K562 (cell line): ENCODE measurements around the gene ZNF180. TPM values are rescaled to one million over a fixed set of nuclear protein-coding genes. Genes with fewer than 3 reads are reported as not detected.

Experiments used
- ATF1 ChIP-seq, 2 experiments: fragments of 450-650 bp in 1 of 2; IDR thresholded peaks; 2 replicates each; pipeline ENCODE4 v1.6.1; 2016; ENCODE audit warnings: missing compliant biosample characterization in 1 of 2, missing genetic modification characterization in 1 of 2
- STAT5A ChIP-seq: IDR thresholded peaks from 2 replicates; pipeline ENCODE4 v1.6.1; 2012; ENCODE audit warnings: low read length, inconsistent platforms, borderline replicate concordance
- ZNF436 ChIP-seq: fragments of 250-450, 450-650 bp; sonication (Bioruptor Pico); formaldehyde crosslinking; IDR thresholded peaks from 2 replicates; pipeline ENCODE4 v1.7.0; 2020; ENCODE audit warnings: mild to moderate bottlenecking
- ZNF561 ChIP-seq: fragments of 450-650 bp; formaldehyde crosslinking; conservative IDR thresholded peaks from 2 replicates; pipeline ENCODE4 v1.4.0; 2020; ENCODE audit warnings: mild to moderate bottlenecking, moderate library complexity
- polyA plus RNA-seq, 8 experiments: library from polyadenylated mRNA; depleted of rRNA in 4 of 8; stranded (reverse) in 5 of 8; unstranded in 3 of 8; fragments of >200 nt; fragmentation: Nextera tagmentation in 2 of 8; fragmentation: Illumina TruSeq in 1 of 8; extraction: Ambion mirVana in 2 of 8; extraction: Trizol in 1 of 8; gene quantifications; 2 replicates each; pipeline versions ENCODE4 v1.2.1 to v1.2.3, GENCODE V29; 2011 to 2014; ENCODE audit warnings: inconsistent platforms in 1 of 8, missing spikeins in 1 of 8
- total RNA-seq, 7 experiments: library from RNA; depleted of rRNA in 6 of 7; stranded (reverse); fragments of >200 nt in 6 of 7; fragmentation: Illumina TruSeq in 2 of 7; extraction: Trizol in 2 of 7; gene quantifications; 2 replicates each; pipeline versions ENCODE4 v1.2.1 to v1.2.3, GENCODE V29; 2011 to 2021; ENCODE audit warnings: low replicate concordance in 1 of 7
- TF ChIP-seq, protein P1 (sequence below): IDR thresholded peaks from 2 replicates; pipeline ENCODE4 v1.6.1; 2012; ENCODE audit warnings: low read depth, low read length, improper control_type of control experiment, borderline replicate concordance
- TF ChIP-seq, protein P2 (sequence below): fragments of 250-450 bp; sonication (Bioruptor Pico); IDR thresholded peaks from 2 replicates; pipeline ENCODE4 v1.8.0; 2021; ENCODE audit warnings: moderate library complexity, mild to moderate bottlenecking, inconsistent platforms

Gene ZNF180
- total and polyA plus RNA-seq, 9 of the 15 experiments (the other 6 are each of a cell fraction or from before 2014, with no cell fraction given), result 1.8 to 8.7 (median 5.9) TPM

DNA sequence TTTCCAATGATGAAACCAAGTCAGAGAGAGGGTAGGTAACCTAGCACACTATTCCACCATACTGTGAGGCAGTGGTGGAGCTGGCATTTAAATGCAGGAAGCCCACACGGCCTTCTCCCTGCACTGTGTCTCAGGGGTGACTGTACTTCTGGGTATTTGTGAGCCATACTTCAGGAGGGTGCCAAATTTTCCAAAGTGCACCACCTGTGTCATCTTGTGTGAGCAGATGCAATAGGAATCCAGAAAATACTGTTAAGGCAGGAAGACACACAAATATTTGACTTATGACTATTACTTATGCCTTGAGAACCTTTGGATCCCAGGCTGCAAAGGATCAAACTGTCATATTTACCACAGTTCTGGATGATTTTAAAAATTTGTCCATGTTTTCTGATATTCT, 69.4 kb downstream of the ZNF180 start (continued):
- TF ChIP-seq, protein P1, sequence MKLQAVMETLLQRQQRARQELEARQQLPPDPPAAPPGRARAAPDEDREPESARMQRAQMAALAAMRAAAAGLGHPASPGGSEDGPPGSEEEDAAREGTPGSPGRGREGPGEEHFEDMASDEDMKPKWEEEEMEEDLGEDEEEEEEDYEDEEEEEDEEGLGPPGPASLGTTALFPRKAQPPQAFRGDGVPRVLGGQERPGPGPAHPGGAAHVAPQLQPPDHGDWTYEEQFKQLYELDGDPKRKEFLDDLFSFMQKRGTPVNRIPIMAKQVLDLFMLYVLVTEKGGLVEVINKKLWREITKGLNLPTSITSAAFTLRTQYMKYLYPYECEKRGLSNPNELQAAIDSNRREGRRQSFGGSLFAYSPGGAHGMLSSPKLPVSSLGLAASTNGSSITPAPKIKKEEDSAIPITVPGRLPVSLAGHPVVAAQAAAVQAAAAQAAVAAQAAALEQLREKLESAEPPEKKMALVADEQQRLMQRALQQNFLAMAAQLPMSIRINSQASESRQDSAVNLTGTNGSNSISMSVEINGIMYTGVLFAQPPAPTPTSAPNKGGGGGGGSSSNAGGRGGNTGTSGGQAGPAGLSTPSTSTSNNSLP, result no peak
- TF ChIP-seq STAT5A (no peak), ZNF436 (CRISPR knock-in tag) (no peak), ATF1 (CRISPR knock-in tag; IDR thresholded peaks at IDR 0.05) (no peak), ATF1 (tag; IDR thresholded peaks at IDR 0.05) (no peak), ZNF561 (no peak)
- TF ChIP-seq, protein P2, sequence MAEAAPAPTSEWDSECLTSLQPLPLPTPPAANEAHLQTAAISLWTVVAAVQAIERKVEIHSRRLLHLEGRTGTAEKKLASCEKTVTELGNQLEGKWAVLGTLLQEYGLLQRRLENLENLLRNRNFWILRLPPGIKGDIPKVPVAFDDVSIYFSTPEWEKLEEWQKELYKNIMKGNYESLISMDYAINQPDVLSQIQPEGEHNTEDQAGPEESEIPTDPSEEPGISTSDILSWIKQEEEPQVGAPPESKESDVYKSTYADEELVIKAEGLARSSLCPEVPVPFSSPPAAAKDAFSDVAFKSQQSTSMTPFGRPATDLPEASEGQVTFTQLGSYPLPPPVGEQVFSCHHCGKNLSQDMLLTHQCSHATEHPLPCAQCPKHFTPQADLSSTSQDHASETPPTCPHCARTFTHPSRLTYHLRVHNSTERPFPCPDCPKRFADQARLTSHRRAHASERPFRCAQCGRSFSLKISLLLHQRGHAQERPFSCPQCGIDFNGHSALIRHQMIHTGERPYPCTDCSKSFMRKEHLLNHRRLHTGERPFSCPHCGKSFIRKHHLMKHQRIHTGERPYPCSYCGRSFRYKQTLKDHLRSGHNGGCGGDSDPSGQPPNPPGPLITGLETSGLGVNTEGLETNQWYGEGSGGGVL (CRISPR knock-in tag), result no peak
- TF ChIP-seq, all 486 proteins: peak for 0

Other genes starting within 250 kb of the ZNF180 start
Only the 7 nearest of the 11 such genes appear.
- 0.45 and 0.68 TPM in 2 replicates for gene ZNF112, start 143.8 kb downstream of the ZNF180 start, total RNA-seq (2014; rRNA removed)
- gene ZNF112, start 143.8 kb downstream of the ZNF180 start, total RNA-seq (2014; rRNA removed; fragmentation: Illumina TruSeq; extraction: Trizol), result 0.84 and 0.89 TPM in 2 replicates
- 0.94 and 1.3 TPM in 2 replicates for gene ZNF112, start 143.8 kb downstream of the ZNF180 start, total RNA-seq (2015; rRNA removed; fragmentation: Illumina TruSeq; extraction: Trizol)
- 0.40 and 0.58 TPM in 2 replicates for gene ZNF112, start 143.8 kb downstream of the ZNF180 start, total RNA-seq (2021)
- gene ZNF112, start 143.8 kb downstream of the ZNF180 start, polyA plus RNA-seq (2011; rRNA removed), result 0.30 and 0.61 TPM in 2 replicates
- gene ZNF112, start 143.8 kb downstream of the ZNF180 start, polyA plus RNA-seq (2014; fragmentation: Illumina TruSeq; extraction: Trizol), result 0.62 and 0.95 TPM in 2 replicates
- under 1 TPM; 0.21 to 0.31 TPM for gene ZNF112, start 143.8 kb downstream of the ZNF180 start, polyA plus RNA-seq (2014; fragmentation: Nextera tagmentation; extraction: Ambion mirVana)
- gene ZNF112, start 143.8 kb downstream of the ZNF180 start, polyA plus RNA-seq (2014; rRNA removed), result 0.40 and 0.58 TPM in 2 replicates
- gene ZNF285, start 98.9 kb downstream of the ZNF180 start, total RNA-seq (2014; rRNA removed), result 0.33 and 0.50 TPM in 2 replicates
- 0.73 and 1.1 TPM in 2 replicates for gene ZNF285, start 98.9 kb downstream of the ZNF180 start, total RNA-seq (2014; rRNA removed; fragmentation: Illumina TruSeq; extraction: Trizol)
- gene ZNF285, start 98.9 kb downstream of the ZNF180 start, total RNA-seq (2015; rRNA removed; fragmentation: Illumina TruSeq; extraction: Trizol), result 0.53 and 0.76 TPM in 2 replicates
- 0.65 and 1.1 TPM in 2 replicates for gene ZNF285, start 98.9 kb downstream of the ZNF180 start, total RNA-seq (2021)
- 0.36 TPM in 1 of 2 replicates, not detected in the other for gene ZNF285, start 98.9 kb downstream of the ZNF180 start, polyA plus RNA-seq (2011; rRNA removed)
- gene ZNF285, start 98.9 kb downstream of the ZNF180 start, polyA plus RNA-seq (2014; fragmentation: Illumina TruSeq; extraction: Trizol), result 0.18 and 0.42 TPM in 2 replicates
- under 1 TPM; 0.14 to 0.67 TPM for gene ZNF285, start 98.9 kb downstream of the ZNF180 start, polyA plus RNA-seq (2014; fragmentation: Nextera tagmentation; extraction: Ambion mirVana)
- gene ZNF285, start 98.9 kb downstream of the ZNF180 start, polyA plus RNA-seq (2014; rRNA removed), result 0.20 and 0.38 TPM in 2 replicates
- gene ZNF229, start 52.0 kb downstream of the ZNF180 start, total RNA-seq (2014; rRNA removed), result 0.50 and 2.5 TPM in 2 replicates
- gene ZNF229, start 52.0 kb downstream of the ZNF180 start, total RNA-seq (2014; rRNA removed; fragmentation: Illumina TruSeq; extraction: Trizol), result 1.1 and 1.5 TPM in 2 replicates
- gene ZNF229, start 52.0 kb downstream of the ZNF180 start, total RNA-seq (2015; rRNA removed; fragmentation: Illumina TruSeq; extraction: Trizol), result 0.94 TPM in 2 replicates
- gene ZNF229, start 52.0 kb downstream of the ZNF180 start, total RNA-seq (2021), result 1.0 and 2.4 TPM in 2 replicates
- gene ZNF229, start 52.0 kb downstream of the ZNF180 start, polyA plus RNA-seq (2011; rRNA removed), result 0.08 and 0.40 TPM in 2 replicates
- 0.72 and 0.79 TPM in 2 replicates for gene ZNF229, start 52.0 kb downstream of the ZNF180 start, polyA plus RNA-seq (2014; fragmentation: Illumina TruSeq; extraction: Trizol)
- under 1 TPM; 0.31 to 0.74 TPM for gene ZNF229, start 52.0 kb downstream of the ZNF180 start, polyA plus RNA-seq (2014; fragmentation: Nextera tagmentation; extraction: Ambion mirVana)
- gene ZNF229, start 52.0 kb downstream of the ZNF180 start, polyA plus RNA-seq (2014; rRNA removed), result 0.50 and 0.56 TPM in 2 replicates
- not detected in 2 replicates for gene CEACAM20, start 29.2 kb upstream of the ZNF180 start, total RNA-seq (2014; rRNA removed)
- not detected in 2 replicates for gene CEACAM20, start 29.2 kb upstream of the ZNF180 start, total RNA-seq (2014; rRNA removed; fragmentation: Illumina TruSeq; extraction: Trizol)
- gene CEACAM20, start 29.2 kb upstream of the ZNF180 start, total RNA-seq (2015; rRNA removed; fragmentation: Illumina TruSeq; extraction: Trizol), result not detected in 2 replicates
- gene CEACAM20, start 29.2 kb upstream of the ZNF180 start, total RNA-seq (2021), result not detected in 2 replicates
- not detected in 2 replicates for gene CEACAM20, start 29.2 kb upstream of the ZNF180 start, polyA plus RNA-seq (2011; rRNA removed)
- not detected in 2 replicates for gene CEACAM20, start 29.2 kb upstream of the ZNF180 start, polyA plus RNA-seq (2014; fragmentation: Illumina TruSeq; extraction: Trizol)
- not detected for gene CEACAM20, start 29.2 kb upstream of the ZNF180 start, polyA plus RNA-seq (2014; fragmentation: Nextera tagmentation; extraction: Ambion mirVana)
- not detected in 2 replicates for gene CEACAM20, start 29.2 kb upstream of the ZNF180 start, polyA plus RNA-seq (2014; rRNA removed)
- gene IGSF23, start 113.0 kb upstream of the ZNF180 start, total RNA-seq (2014; rRNA removed), result not detected in 2 replicates
- not detected in 2 replicates for gene IGSF23, start 113.0 kb upstream of the ZNF180 start, total RNA-seq (2014; rRNA removed; fragmentation: Illumina TruSeq; extraction: Trizol)
- gene IGSF23, start 113.0 kb upstream of the ZNF180 start, total RNA-seq (2015; rRNA removed; fragmentation: Illumina TruSeq; extraction: Trizol), result not detected in 2 replicates
- not detected in 2 replicates for gene IGSF23, start 113.0 kb upstream of the ZNF180 start, total RNA-seq (2021)
- not detected in 2 replicates for gene IGSF23, start 113.0 kb upstream of the ZNF180 start, polyA plus RNA-seq (2011; rRNA removed)
- gene IGSF23, start 113.0 kb upstream of the ZNF180 start, polyA plus RNA-seq (2014; fragmentation: Illumina TruSeq; extraction: Trizol), result not detected in 2 replicates
- not detected for gene IGSF23, start 113.0 kb upstream of the ZNF180 start, polyA plus RNA-seq (2014; fragmentation: Nextera tagmentation; extraction: Ambion mirVana)
- gene IGSF23, start 113.0 kb upstream of the ZNF180 start, polyA plus RNA-seq (2014; rRNA removed), result not detected in 2 replicates
- 13.8 and 17.0 TPM in 2 replicates for gene PVR, start 143.4 kb upstream of the ZNF180 start, total RNA-seq (2014; rRNA removed)
- 8.3 and 9.8 TPM in 2 replicates for gene PVR, start 143.4 kb upstream of the ZNF180 start, total RNA-seq (2014; rRNA removed; fragmentation: Illumina TruSeq; extraction: Trizol)
- 9.8 and 10.8 TPM in 2 replicates for gene PVR, start 143.4 kb upstream of the ZNF180 start, total RNA-seq (2015; rRNA removed; fragmentation: Illumina TruSeq; extraction: Trizol)
- 13.3 and 14.5 TPM in 2 replicates for gene PVR, start 143.4 kb upstream of the ZNF180 start, total RNA-seq (2021)
- 6.5 and 9.2 TPM in 2 replicates for gene PVR, start 143.4 kb upstream of the ZNF180 start, polyA plus RNA-seq (2011; rRNA removed)
- 13.9 and 14.0 TPM in 2 replicates for gene PVR, start 143.4 kb upstream of the ZNF180 start, polyA plus RNA-seq (2014; fragmentation: Illumina TruSeq; extraction: Trizol)
- gene PVR, start 143.4 kb upstream of the ZNF180 start, polyA plus RNA-seq (2014; fragmentation: Nextera tagmentation; extraction: Ambion mirVana), result 1 to 10 TPM in 1 of 2 experiments, under 1 TPM in 1; 0.89 to 1.5 TPM
- 9.1 and 10.9 TPM in 2 replicates for gene PVR, start 143.4 kb upstream of the ZNF180 start, polyA plus RNA-seq (2014; rRNA removed)
- gene CEACAM19, start 171.0 kb upstream of the ZNF180 start, total RNA-seq (2014; rRNA removed), result 0.49 TPM in 1 of 2 replicates, not detected in the other
- 0.13 and 0.15 TPM in 2 replicates for gene CEACAM19, start 171.0 kb upstream of the ZNF180 start, total RNA-seq (2014; rRNA removed; fragmentation: Illumina TruSeq; extraction: Trizol)
- gene CEACAM19, start 171.0 kb upstream of the ZNF180 start, total RNA-seq (2015; rRNA removed; fragmentation: Illumina TruSeq; extraction: Trizol), result 0.15 TPM in 1 of 2 replicates, not detected in the other
- 0.09 and 0.29 TPM in 2 replicates for gene CEACAM19, start 171.0 kb upstream of the ZNF180 start, total RNA-seq (2021)
- gene CEACAM19, start 171.0 kb upstream of the ZNF180 start, polyA plus RNA-seq (2011; rRNA removed), result 0.17 and 0.31 TPM in 2 replicates
- gene CEACAM19, start 171.0 kb upstream of the ZNF180 start, polyA plus RNA-seq (2014; fragmentation: Illumina TruSeq; extraction: Trizol), result 0.17 and 0.30 TPM in 2 replicates
- not detected for gene CEACAM19, start 171.0 kb upstream of the ZNF180 start, polyA plus RNA-seq (2014; fragmentation: Nextera tagmentation; extraction: Ambion mirVana)
- 0.50 TPM in 1 of 2 replicates, not detected in the other for gene CEACAM19, start 171.0 kb upstream of the ZNF180 start, polyA plus RNA-seq (2014; rRNA removed)